C4-2B (cell line): ENCODE measurements around the gene CAMK4.

Experiments used
- ZFX ChIP-seq: fragments of 450-650 bp; IDR thresholded peaks from 2 replicates; pipeline ENCODE4 v1.6.1; 2017
- TF ChIP-seq, protein P1 (sequence below): fragments of 450-650 bp; conservative IDR thresholded peaks from 2 replicates; pipeline ENCODE4 v1.5.1; 2017; ENCODE audit warnings: mild to moderate bottlenecking

DNA sequence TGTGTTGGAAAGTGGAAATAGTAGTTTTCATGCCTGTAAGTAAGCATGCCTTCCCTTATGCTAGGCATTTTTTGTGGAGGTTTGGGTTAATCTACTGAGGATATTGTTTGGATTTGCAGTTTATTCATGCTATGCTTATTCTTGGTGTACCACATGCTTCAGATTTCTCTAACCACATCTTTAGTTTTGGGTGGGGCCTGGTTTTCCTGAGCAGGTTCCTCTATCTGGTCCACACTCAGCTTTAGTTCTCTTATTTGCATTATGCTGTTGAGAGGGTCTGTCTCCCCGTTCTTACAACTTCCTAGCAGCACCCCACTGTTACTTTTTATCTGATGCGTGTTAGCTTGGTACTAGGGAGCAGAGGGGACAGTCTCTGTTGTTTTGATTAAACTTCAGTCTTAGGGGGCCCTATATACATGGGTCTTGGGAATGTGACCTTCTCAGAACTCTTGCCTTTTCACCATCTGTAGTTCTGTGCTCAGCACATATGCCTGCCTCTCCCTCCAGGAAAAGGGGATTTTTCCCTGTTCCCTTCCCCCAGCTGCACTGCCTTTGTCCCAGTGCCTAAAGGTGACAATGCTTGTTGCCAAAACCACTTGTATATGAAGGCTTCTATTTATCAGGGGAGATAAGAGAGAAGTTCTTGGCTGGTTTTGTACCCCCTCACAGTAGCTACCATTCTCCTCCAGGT is 10.0 kb upstream of the CAMK4 start:
- TF ChIP-seq, protein P1, sequence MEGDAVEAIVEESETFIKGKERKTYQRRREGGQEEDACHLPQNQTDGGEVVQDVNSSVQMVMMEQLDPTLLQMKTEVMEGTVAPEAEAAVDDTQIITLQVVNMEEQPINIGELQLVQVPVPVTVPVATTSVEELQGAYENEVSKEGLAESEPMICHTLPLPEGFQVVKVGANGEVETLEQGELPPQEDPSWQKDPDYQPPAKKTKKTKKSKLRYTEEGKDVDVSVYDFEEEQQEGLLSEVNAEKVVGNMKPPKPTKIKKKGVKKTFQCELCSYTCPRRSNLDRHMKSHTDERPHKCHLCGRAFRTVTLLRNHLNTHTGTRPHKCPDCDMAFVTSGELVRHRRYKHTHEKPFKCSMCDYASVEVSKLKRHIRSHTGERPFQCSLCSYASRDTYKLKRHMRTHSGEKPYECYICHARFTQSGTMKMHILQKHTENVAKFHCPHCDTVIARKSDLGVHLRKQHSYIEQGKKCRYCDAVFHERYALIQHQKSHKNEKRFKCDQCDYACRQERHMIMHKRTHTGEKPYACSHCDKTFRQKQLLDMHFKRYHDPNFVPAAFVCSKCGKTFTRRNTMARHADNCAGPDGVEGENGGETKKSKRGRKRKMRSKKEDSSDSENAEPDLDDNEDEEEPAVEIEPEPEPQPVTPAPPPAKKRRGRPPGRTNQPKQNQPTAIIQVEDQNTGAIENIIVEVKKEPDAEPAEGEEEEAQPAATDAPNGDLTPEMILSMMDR, result no peak
- TF ChIP-seq ZFX, result no peak
